ENCODE data around the gene PCF11. TPM values are rescaled to one million over a fixed set of nuclear protein-coding genes. Genes with fewer than 3 reads are reported as not detected.

PCF11 gene
- total and polyA plus RNA-seq, 2 of the 4 experiments (the other 2 are of a cell fraction) = 19.2 to 26.7 TPM

- ChIA-PET POLR2A (ENCODE audit: unreplicated experiment) (interaction anchor here (0.5 kb wide), 1 partner anchor 61 kb away, joined by 4 read pairs; no protein-coding TSS in a partner anchor), CTCF (no interaction called here)
- dilution Hi-C loops (cut with HindIII; ENCODE audit: low sequenced_read_pairs, unreplicated experiment) (no loop called here), in situ Hi-C loops (cut with MboI; ENCODE audit: low sequenced_read_pairs) (no loop called here), intact Hi-C loops (cut with micrococcal nuclease) (no loop called here)
- no peaks in the 10 kb centered on the region for H4K20me1 ChIP-seq (ENCODE audit: insufficient read depth, low read length)
- no peak overlapping the region for H3K27ac ChIP-seq (ENCODE audit: insufficient read depth, low read length)
- H2AK9ac ChIP-seq (replicated peaks; ENCODE audit: low read depth, low read length, poor library complexity) = no peak overlapping the region
- H4K8ac ChIP-seq (ENCODE audit: low read depth in 2 of 2, low read length in 2 of 2) = no peak overlapping the region
- H3K4me3 ChIP-seq (ENCODE audit: insufficient read depth, low read depth, low read length) = no peak overlapping the region
- H3K4me2 ChIP-seq (ENCODE audit: low read depth, low read length) = no peak overlapping the region
- no peak for ATAC-seq (ENCODE audit: low read depth)
- H2BK20ac ChIP-seq (ENCODE audit: low read depth, low read length) = no peak overlapping the region
- no peak overlapping the region for H3K23ac ChIP-seq (ENCODE audit: low read depth, low read length)
- no peak overlapping the region for H2AFZ ChIP-seq (replicated peaks; ENCODE audit: low read length, poor library complexity)
- H3K27me3 ChIP-seq (ENCODE audit: control insufficient read depth, insufficient read depth, low read length) = no peaks in the 10 kb centered on the region
- BruUV-seq (replicated peaks) = no TSS peak
- TF ChIP-seq CEBPB (IDR thresholded peaks at IDR 0.05; ENCODE audit: low read depth, low read length) (no peak), RCOR1 (IDR thresholded peaks at IDR 0.05; ENCODE audit: insufficient replicate concordance, low read length) (no peak), BHLHE40 (IDR thresholded peaks at IDR 0.05; ENCODE audit: low read depth, low read length) (no peak), MAFK (IDR thresholded peaks at IDR 0.05; ENCODE audit: low read depth, low read length) (no peak), POLR2A (IDR thresholded peaks at IDR 0.05; ENCODE audit: low read depth, low read length) (no peak), SMC3 (IDR thresholded peaks at IDR 0.05; ENCODE audit: low read depth, low read length) (no peak), USF2 (IDR thresholded peaks at IDR 0.05; ENCODE audit: low read depth, low read length) (no peak), MAZ (IDR thresholded peaks at IDR 0.05; ENCODE audit: borderline replicate concordance, low read depth, low read length) (no peak)
- H4K5ac ChIP-seq (ENCODE audit: low read depth, low read length) = no peak overlapping the region
- H3K4me1 ChIP-seq (ENCODE audit: control insufficient read depth, insufficient read depth, low read length) = peaks cover 3% of the 10 kb centered on the region; the same call in 1 of the 2 replicates
- DNase-seq = no peak
- no peak overlapping the region for H2AK5ac ChIP-seq (ENCODE audit: low read depth, low read length)
- H3K4ac ChIP-seq (ENCODE audit: low read depth, low read length) = no peak overlapping the region
- no peak overlapping the region for H3K56ac ChIP-seq (ENCODE audit: extremely low read depth, insufficient read depth, low read length)
- no peaks in the 10 kb centered on the region for H3K79me1 ChIP-seq (ENCODE audit: low read depth in 1 of 2, low read length in 2 of 2)
- H3K9me1 ChIP-seq (ENCODE audit: insufficient read depth, low read length) = peaks cover 4% of the 10 kb centered on the region; the same call in 1 of the 2 replicates
- no peaks in the 10 kb centered on the region for H3K36me3 ChIP-seq (ENCODE audit: control insufficient read depth, insufficient read depth, low read length)
- no peak overlapping the region for H3K18ac ChIP-seq (ENCODE audit: low read depth, low read length)
- H3K9me3 ChIP-seq (ENCODE audit: control insufficient read depth, insufficient read depth, low read length) = no peaks in the 10 kb centered on the region
- WGBS, 2 experiments (ENCODE audit: extremely low coverage in 2 of 2, insufficient read length in 1 of 2) = 95% methylated on average over 4 of the region's 10 CpGs; no CpG with 5 or more reads in 1 of the 2 experiments
- no peak overlapping the region for H3K14ac ChIP-seq (replicated peaks; ENCODE audit: low read depth, low read length)
- H2BK120ac ChIP-seq (ENCODE audit: low read depth, low read length) = no peak overlapping the region
- H2BK15ac ChIP-seq (ENCODE audit: low read depth, low read length) = no peak overlapping the region
- no peak overlapping the region for H4K91ac ChIP-seq (ENCODE audit: insufficient read depth, low read depth, low read length)
- no peak overlapping the region for H3K9ac ChIP-seq (ENCODE audit: low read depth, low read length)
- no peak overlapping the region for H2BK5ac ChIP-seq (ENCODE audit: low read depth, low read length, poor library complexity, severe bottlenecking)
These were observed 63.3 kb downstream of the PCF11 start for GRCh38 chr11:83220260-83220659.

Data from IMR-90 (cell line).